Common myeloid progenitor, CD34-positive (primary cell): ENCODE results near the gene FTO.

Source experiments
- CTCF ChIA-PET: fragments of 350-600 bp; sonication (Branson Sonifier 250); formaldehyde crosslinking; loops from one replicate; lab custom pipeline; 2021; ENCODE audit warnings: antibody characterized with exemption; lab: Charles Lee
- POLR2A ChIA-PET: fragments of 350-600 bp; sonication (Branson Sonifier 250); formaldehyde crosslinking; loops from one replicate; lab custom pipeline; 2021; ENCODE audit warnings: antibody characterized with exemption; lab: Charles Lee
- DNase-seq, 3 donors: peaks; one replicate each; pipeline versions ENCODE4 v3.0.0 to v3.0.0-alpha.2; 2013
- H3K27ac ChIP-seq, 2 experiments: 1 replicate in 1 of 2; 2 replicates in 1 of 2; pipeline ENCODE4 v1.7.0; 2013; ENCODE audit warnings: inconsistent platforms in 2 of 2, low read length in 2 of 2, mild to moderate bottlenecking in 2 of 2, low read depth in 1 of 2, moderate library complexity in 1 of 2; ENCODE audit not compliant: severe bottlenecking in 2 of 2, insufficient read depth in 1 of 2, poor library complexity in 1 of 2
- H3K27me3 ChIP-seq, 5 experiments: replicated peaks in 2 of 5; 1 replicate in 3 of 5; 2 replicates in 2 of 5; pipeline versions ENCODE4 v1.6.1 to v1.7.0; 2013; ENCODE audit warnings: low read length in 4 of 5, mild to moderate bottlenecking in 2 of 5, moderate library complexity in 2 of 5, inconsistent platforms in 1 of 5; ENCODE audit not compliant: insufficient read depth in 5 of 5, control insufficient read depth in 4 of 5
- H3K36me3 ChIP-seq, 4 experiments: 1 replicate in 2 of 4; 2 replicates in 2 of 4; pipeline versions ENCODE4 v1.6.1 to v1.7.0; 2013; ENCODE audit warnings: low read length in 3 of 4, control low read depth in 1 of 4, mild to moderate bottlenecking in 1 of 4; ENCODE audit not compliant: control insufficient read depth in 4 of 4, insufficient read depth in 4 of 4
- H3K4me1 ChIP-seq, 4 experiments: 1 replicate in 3 of 4; 2 replicates in 1 of 4; pipeline versions ENCODE4 v1.6.1 to v1.7.1; 2013; ENCODE audit warnings: low read length in 3 of 4, mild to moderate bottlenecking in 3 of 4, control low read depth in 1 of 4, inconsistent platforms in 1 of 4, moderate library complexity in 1 of 4; ENCODE audit not compliant: control insufficient read depth in 4 of 4, insufficient read depth in 4 of 4; ENCODE audit errors: control extremely low read depth in 1 of 4
- H3K4me3 ChIP-seq, 7 experiments: 1 replicate in 4 of 7; 2 replicates in 3 of 7; pipeline versions ENCODE4 v1.5.1 to v1.7.0; 2013; ENCODE audit warnings: mild to moderate bottlenecking in 7 of 7, low read length in 6 of 7, moderate library complexity in 6 of 7, inconsistent platforms in 2 of 7, low read depth in 2 of 7, control low read depth in 1 of 7; ENCODE audit not compliant: insufficient read depth in 4 of 7, control insufficient read depth in 1 of 7; ENCODE audit errors: extremely low read depth in 1 of 7
- H3K9me3 ChIP-seq, 5 experiments: 1 replicate in 4 of 5; 2 replicates in 1 of 5; pipeline versions ENCODE4 v1.6.1 to v1.7.1; 2013; ENCODE audit warnings: low read length in 4 of 5, mild to moderate bottlenecking in 2 of 5, inconsistent platforms in 1 of 5, low read depth in 1 of 5, moderate library complexity in 1 of 5; ENCODE audit not compliant: control insufficient read depth in 4 of 5, insufficient read depth in 2 of 5; ENCODE audit errors: control extremely low read depth in 1 of 5
- WGBS: methylation state at CpG from one replicate; pipeline ENCODE4 v1.1.5; 2013; ENCODE audit not compliant: insufficient coverage; 5-methylcytosine and 5-hydroxymethylcytosine counted together

FTO gene

DNA sequence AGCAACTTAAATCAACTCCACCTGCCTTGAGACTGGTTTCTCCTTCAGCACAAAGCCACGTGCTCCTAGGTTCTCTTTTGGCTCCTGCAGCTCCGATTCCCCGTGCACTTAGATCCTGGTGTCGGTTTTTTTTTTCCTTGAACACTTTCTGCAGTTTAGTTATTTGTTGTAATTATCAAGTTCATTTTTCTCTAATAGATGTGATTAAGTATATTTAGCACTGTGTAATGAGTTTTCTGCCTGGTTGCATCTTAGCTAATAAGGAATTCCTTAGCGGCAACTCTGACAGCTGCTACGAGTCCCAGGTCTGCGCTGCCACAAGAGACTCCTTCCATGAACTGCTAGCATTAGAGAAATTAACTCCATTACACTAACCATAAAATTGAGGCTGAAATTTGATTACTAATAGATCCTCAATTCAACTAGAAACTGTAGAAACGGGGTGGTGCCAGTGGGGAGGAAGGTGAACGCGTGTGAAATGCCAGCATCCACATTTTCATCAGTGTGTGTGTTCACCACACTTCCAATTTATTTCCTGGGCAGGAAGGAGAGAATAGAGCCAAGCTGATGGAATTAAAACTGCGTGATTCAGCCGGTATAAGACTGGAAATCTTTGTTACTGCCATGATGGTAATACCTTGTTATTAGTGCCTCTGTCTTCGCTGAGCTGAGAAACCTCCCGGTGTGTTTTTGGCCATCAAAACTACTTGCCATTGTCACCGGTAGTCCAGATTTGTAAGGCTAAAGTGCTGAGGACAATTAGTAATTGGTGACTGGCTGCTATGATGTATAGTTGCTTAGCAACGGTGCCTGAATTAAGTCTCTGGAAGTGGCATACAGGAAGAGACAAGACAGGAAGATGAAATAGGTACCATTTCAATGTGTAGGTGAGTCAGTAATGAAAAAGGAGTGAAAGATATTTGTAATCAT, 350.2 kb downstream of the FTO start:
- POLR2A ChIA-PET: no interaction called here
- H3K27me3 ChIP-seq: no peaks in the 10 kb centered on the region
- no peak overlapping the region for H3K27ac ChIP-seq
- no peak overlapping the region for H3K4me3 ChIP-seq
- no peaks in the 10 kb centered on the region for H3K9me3 ChIP-seq
- no peak for DNase-seq
- peaks cover 21 to 46% (median 32%) of the 10 kb centered on the region in 4 experiments for H3K4me1 ChIP-seq
- H3K36me3 ChIP-seq: peaks cover 0 to 3% (median 1%) of the 10 kb centered on the region in 4 experiments
- 96% methylated on average over 8 of the region's 16 CpGs for WGBS
- CTCF ChIA-PET: no interaction called here

DNA sequence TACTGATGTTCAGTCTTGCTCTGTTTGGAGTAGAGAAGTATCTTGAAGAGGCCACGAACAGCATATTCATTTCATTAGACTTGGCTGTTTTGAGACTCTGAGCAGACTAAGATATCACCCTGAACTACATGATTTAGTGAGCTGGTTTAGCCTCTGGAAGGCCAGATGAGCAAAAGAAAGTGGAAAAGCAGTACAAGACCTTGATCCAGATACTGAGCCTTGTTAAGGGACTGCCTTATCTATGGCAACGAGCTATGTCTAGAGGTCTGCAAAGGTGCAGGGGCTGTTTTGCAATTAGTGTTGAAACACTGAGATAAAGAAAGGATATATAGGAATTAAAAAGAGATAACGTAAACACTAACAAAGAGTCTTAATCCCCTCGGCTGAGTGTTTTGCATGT, 351.2 kb downstream of the FTO start:
- Histone ChIP-seq H3K36me3 (peaks cover 0 to 3% (median 1%) of the 10 kb centered on the region in 4 experiments), H3K4me1 (peaks cover 15 to 35% (median 22%) of the 10 kb centered on the region in 4 experiments), H3K27ac (no peak overlapping the region), H3K4me3 (no peak overlapping the region), H3K27me3 (no peaks in the 10 kb centered on the region), H3K9me3 (no peaks in the 10 kb centered on the region)
- DNase-seq: no peak
- WGBS: 94% methylated on average over 2 of the region's 4 CpGs
- CTCF ChIA-PET: interaction anchor here (0.8 kb wide), 1 partner anchor 282 kb away, joined by 3 read pairs; no protein-coding TSS in a partner anchor
- POLR2A ChIA-PET: no interaction called here

DNA sequence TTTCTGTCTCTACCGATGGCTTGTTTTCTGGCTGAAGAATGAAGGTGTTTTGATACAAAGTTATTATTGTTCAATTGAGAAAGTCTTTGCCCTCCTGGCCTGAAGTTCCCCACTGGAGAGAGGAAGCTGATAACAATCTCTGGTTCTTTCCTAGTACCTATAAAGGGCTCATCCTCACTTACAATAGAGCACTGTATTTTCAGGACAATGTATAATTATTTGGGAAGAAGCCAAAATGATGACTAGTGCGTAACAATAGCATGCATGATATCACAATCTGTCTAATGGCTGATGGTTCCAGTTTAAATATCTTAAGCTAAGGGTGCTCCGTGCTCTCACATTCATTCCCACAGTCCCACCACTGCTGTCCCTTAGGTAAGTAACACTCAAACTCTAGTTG, 351.9 kb downstream of the FTO start:
- ChIA-PET CTCF (no interaction called here), POLR2A (no interaction called here)
- Histone ChIP-seq H3K36me3 (peaks cover 0 to 3% (median 1%) of the 10 kb centered on the region in 4 experiments), H3K27ac (no peak overlapping the region), H3K27me3 (no peaks in the 10 kb centered on the region), H3K9me3 (no peaks in the 10 kb centered on the region), H3K4me1 (peaks cover 13 to 28% (median 15%) of the 10 kb centered on the region in 4 experiments), H3K4me3 (no peak overlapping the region)
- DNase-seq: no peak
- WGBS: 100% methylated on average over 2 of the region's 3 CpGs

DNA sequence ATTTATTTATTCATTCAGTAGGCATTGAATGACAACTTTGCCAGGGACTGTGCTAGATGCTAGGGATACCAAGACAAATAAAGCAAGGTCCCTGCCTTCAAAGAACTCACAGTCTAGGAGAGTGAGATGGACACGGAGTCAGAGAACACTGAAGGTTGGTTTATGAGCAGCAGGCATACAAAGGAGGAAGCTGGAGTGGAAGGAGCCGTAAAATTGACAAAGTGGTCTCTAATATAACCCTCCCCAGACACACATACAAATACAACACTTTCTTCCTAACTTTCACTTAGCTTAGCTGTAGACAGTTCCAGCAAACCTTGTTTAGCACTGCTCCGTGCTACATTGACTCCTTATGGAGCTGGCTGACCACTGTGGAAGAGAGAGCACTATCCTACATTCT, 353.0 kb downstream of the FTO start:
- Histone ChIP-seq H3K36me3 (peaks cover 0 to 3% (median 1%) of the 10 kb centered on the region in 4 experiments), H3K4me3 (no peak overlapping the region)
- CTCF ChIA-PET: no interaction called here

DNA sequence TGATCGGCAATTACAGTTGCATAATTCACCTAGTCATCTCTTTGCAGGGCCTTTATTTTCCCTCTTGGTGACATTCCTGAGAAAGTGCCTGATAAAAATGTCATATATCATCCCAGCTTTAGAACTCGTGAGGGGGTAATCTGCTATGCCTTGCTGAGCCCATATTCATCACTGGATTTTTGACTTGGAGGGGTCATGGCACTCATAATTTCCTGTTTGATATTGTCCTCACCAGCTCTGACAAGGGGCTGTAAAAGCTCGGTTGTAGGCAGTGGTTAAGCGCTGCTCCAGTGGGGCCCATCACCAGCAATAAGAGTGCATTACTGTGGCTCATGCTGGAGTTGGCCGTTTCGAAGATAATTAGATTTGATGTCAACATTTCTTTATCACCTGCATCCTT, 355.4 kb downstream of the FTO start:
- Histone ChIP-seq H3K27me3 (no peaks in the 10 kb centered on the region), H3K36me3 (peaks cover 0 to 3% (median 1%) of the 10 kb centered on the region in 4 experiments), H3K27ac (no peak overlapping the region), H3K9me3 (no peaks in the 10 kb centered on the region), H3K4me1 (no peaks in the 10 kb centered on the region), H3K4me3 (no peak overlapping the region)
- ChIA-PET CTCF (no interaction called here), POLR2A (interaction anchor here (0.7 kb wide), 1 partner anchor 21 kb away, joined by 3 read pairs; no protein-coding TSS in a partner anchor)
- 97% methylated on average over 6 of the region's 6 CpGs for WGBS
- no peak for DNase-seq

More for the DNA sequence above, 353.0 kb downstream of the FTO start:
- no peak overlapping the region for H3K27ac ChIP-seq
- POLR2A ChIA-PET: no interaction called here
- no peaks in the 10 kb centered on the region for H3K9me3 ChIP-seq
- H3K27me3 ChIP-seq: no peaks in the 10 kb centered on the region
- peaks cover 7 to 18% (median 8%) of the 10 kb centered on the region in 4 experiments for H3K4me1 ChIP-seq
- DNase-seq: no peak
- 96% methylated on average over 2 of the region's 3 CpGs for WGBS

DNA sequence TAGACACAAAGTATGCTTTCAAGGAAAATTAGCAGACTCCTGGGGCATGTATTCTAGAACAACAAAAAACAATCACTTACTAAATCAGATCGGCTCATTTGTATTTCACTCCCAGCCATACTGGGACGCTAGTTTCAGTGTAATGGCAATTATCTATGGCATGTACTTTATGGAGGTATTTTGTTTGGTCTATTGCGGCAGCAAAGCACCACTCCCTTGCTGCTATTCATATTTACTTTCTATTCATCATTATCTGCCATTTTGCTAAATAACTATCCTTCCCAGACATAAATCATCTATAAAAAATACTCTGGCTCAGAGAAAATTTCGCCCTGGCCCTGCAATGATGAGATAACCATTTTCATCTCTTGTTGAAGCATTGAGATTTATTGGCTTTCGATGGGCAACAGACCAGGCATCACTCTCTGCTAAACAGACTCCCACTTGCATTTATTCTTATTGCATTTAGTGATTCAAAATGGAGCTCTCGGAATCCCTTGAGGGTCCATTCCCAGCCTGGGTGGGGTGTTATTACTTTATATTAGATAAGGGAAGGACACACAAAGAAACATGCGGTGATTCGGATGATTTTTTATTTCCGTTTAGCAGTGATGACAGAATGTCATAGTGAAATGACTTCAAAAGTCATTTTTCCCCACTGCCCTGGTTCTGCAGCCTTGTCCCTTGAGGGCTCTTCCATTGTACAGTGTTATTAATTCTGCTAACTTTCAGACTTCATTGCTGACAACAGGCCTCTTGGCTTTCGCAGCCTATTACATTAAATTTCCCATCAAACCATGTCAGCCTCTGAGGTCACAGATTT, 356.9 kb downstream of the FTO start:
- H3K4me1 ChIP-seq: no peaks in the 10 kb centered on the region
- no peak overlapping the region for H3K27ac ChIP-seq
- CTCF ChIA-PET: no interaction called here
- H3K27me3 ChIP-seq: no peaks in the 10 kb centered on the region
- POLR2A ChIA-PET: interaction anchor here (0.9 kb wide), 1 partner anchor 10 kb away, joined by 3 read pairs; no protein-coding TSS in a partner anchor
- H3K4me3 ChIP-seq: no peak overlapping the region
- peaks cover 0 to 3% (median 1%) of the 10 kb centered on the region in 4 experiments for H3K36me3 ChIP-seq
- no peaks in the 10 kb centered on the region for H3K9me3 ChIP-seq
- DNase-seq: no peak
- WGBS: 97% methylated on average over 5 of the region's 10 CpGs
